IMR-90 (cell line): ENCODE results near the gene CERKL. TPM values are rescaled to one million over a fixed set of nuclear protein-coding genes. Genes with fewer than 3 reads are reported as not detected.

Source experiments
- ATAC-seq: fragments of 200-7000 bp; cut with Tn5 transposase; 2 replicates; pipeline ENCODE4 v1.9.1; 2020; ENCODE audit warnings: low read depth, mild to moderate bottlenecking, moderate library complexity
- BruUV-seq: library from RNA; stranded (reverse); fragments of 400-500 nt; replicated peaks from 2 replicates; lab custom pipeline; 2021; lab: Mats Ljungman, UMichigan
- CTCF ChIA-PET: fragments of 300-600 bp; formaldehyde crosslinking; extraction: SDS; loops from one replicate; lab custom pipeline; 2021; ENCODE audit warnings: antibody characterized with exemption; lab: Yijun Ruan, JAX
- POLR2A ChIA-PET: fragments of 300-600 bp; sonication (Branson Sonifier 250); formaldehyde crosslinking; loops from one replicate; lab custom pipeline; 2022; ENCODE audit warnings: antibody characterized with exemption; ENCODE audit not compliant: unreplicated experiment; lab: Charles Lee
- DNase-seq: peaks from one replicate; pipeline ENCODE4 v3.0.0; 2013
- H2AFZ ChIP-seq: replicated peaks from 2 replicates; pipeline ENCODE3; 2013; ENCODE audit warnings: low read length, mild to moderate bottlenecking; ENCODE audit not compliant: poor library complexity
- H2AK5ac ChIP-seq: 2 replicates; pipeline ENCODE4 v1.6.1; 2013; ENCODE audit warnings: low read depth, low read length, inconsistent platforms
- H2AK9ac ChIP-seq: replicated peaks from 2 replicates; pipeline ENCODE3; 2013; ENCODE audit warnings: mild to moderate bottlenecking, low read depth, low read length, moderate library complexity; ENCODE audit not compliant: poor library complexity
- H2BK120ac ChIP-seq: 2 replicates; pipeline ENCODE4 v1.6.1; 2013; ENCODE audit warnings: low read depth, low read length, inconsistent platforms
- H2BK15ac ChIP-seq: 3 replicates; pipeline ENCODE4 v1.6.1; 2013; ENCODE audit warnings: low read depth, low read length, inconsistent platforms
- H2BK20ac ChIP-seq: 2 replicates; pipeline ENCODE4 v1.6.1; 2013; ENCODE audit warnings: low read depth, mild to moderate bottlenecking, inconsistent platforms, low read length, moderate library complexity
- H2BK5ac ChIP-seq: 2 replicates; pipeline ENCODE4 v1.6.1; 2013; ENCODE audit warnings: mild to moderate bottlenecking, low read depth, low read length, inconsistent platforms; ENCODE audit not compliant: poor library complexity, severe bottlenecking
- H3K14ac ChIP-seq: replicated peaks from 2 replicates; pipeline ENCODE4 v1.6.1; 2013; ENCODE audit warnings: low read depth, low read length, inconsistent platforms
- H3K18ac ChIP-seq: 2 replicates; pipeline ENCODE4 v1.6.1; 2013; ENCODE audit warnings: low read depth, low read length, control low read depth
- H3K23ac ChIP-seq: 2 replicates; pipeline ENCODE4 v1.6.1; 2013; ENCODE audit warnings: low read depth, low read length, inconsistent platforms
- H3K27ac ChIP-seq: 2 replicates; pipeline ENCODE4 v1.5.1; 2013; ENCODE audit warnings: mild to moderate bottlenecking, control low read depth, low read length; ENCODE audit not compliant: insufficient read depth
- H3K27me3 ChIP-seq: 2 replicates; pipeline ENCODE4 v1.6.1; 2013; ENCODE audit warnings: low read length; ENCODE audit not compliant: control insufficient read depth, insufficient read depth
- H3K36me3 ChIP-seq: 2 replicates; pipeline ENCODE4 v1.6.1; 2013; ENCODE audit warnings: low read length, mixed read lengths; ENCODE audit not compliant: control insufficient read depth, insufficient read depth
- H3K4ac ChIP-seq: 2 replicates; pipeline ENCODE4 v1.6.1; 2013; ENCODE audit warnings: low read depth, low read length, inconsistent platforms
- H3K4me1 ChIP-seq: 2 replicates; pipeline ENCODE4 v1.6.1; 2013; ENCODE audit warnings: low read length, mixed read lengths; ENCODE audit not compliant: control insufficient read depth, insufficient read depth
- H3K4me2 ChIP-seq: 2 replicates; pipeline ENCODE4 v1.6.1; 2013; ENCODE audit warnings: low read depth, mild to moderate bottlenecking, control low read depth, low read length, moderate library complexity
- H3K4me3 ChIP-seq: 2 replicates; pipeline ENCODE4 v1.5.1; 2013; ENCODE audit warnings: low read depth, mild to moderate bottlenecking, control low read depth, low read length, moderate library complexity; ENCODE audit not compliant: insufficient read depth
- H3K56ac ChIP-seq: 2 replicates; pipeline ENCODE4 v1.6.1; 2013; ENCODE audit warnings: low read length, inconsistent platforms; ENCODE audit not compliant: insufficient read depth; ENCODE audit errors: extremely low read depth
- H3K79me1 ChIP-seq, 2 experiments: 2 replicates each; pipeline ENCODE4 v1.6.1; 2013; ENCODE audit warnings: low read length in 2 of 2, inconsistent platforms in 1 of 2, low read depth in 1 of 2
- H3K9ac ChIP-seq: 2 replicates; pipeline ENCODE4 v1.6.1; 2013; ENCODE audit warnings: low read depth, low read length, control low read depth
- H3K9me1 ChIP-seq: 2 replicates; pipeline ENCODE4 v1.6.1; 2013; ENCODE audit warnings: low read length, inconsistent platforms; ENCODE audit not compliant: insufficient read depth
- H3K9me3 ChIP-seq: 2 replicates; pipeline ENCODE4 v1.6.1; 2013; ENCODE audit warnings: low read length; ENCODE audit not compliant: control insufficient read depth, insufficient read depth
- H4K20me1 ChIP-seq: 2 replicates; pipeline ENCODE4 v1.6.1; 2013; ENCODE audit warnings: low read length, inconsistent platforms; ENCODE audit not compliant: insufficient read depth
- H4K5ac ChIP-seq: 2 replicates; pipeline ENCODE4 v1.6.1; 2013; ENCODE audit warnings: mild to moderate bottlenecking, low read depth, low read length, control low read depth
- H4K8ac ChIP-seq, 2 experiments: 2 replicates each; pipeline ENCODE4 v1.6.1; 2013; ENCODE audit warnings: low read depth in 2 of 2, low read length in 2 of 2, control low read depth in 1 of 2, inconsistent platforms in 1 of 2
- H4K91ac ChIP-seq: 2 replicates; pipeline ENCODE4 v1.6.1; 2013; ENCODE audit warnings: low read depth, low read length, inconsistent platforms; ENCODE audit not compliant: insufficient read depth
- BHLHE40 ChIP-seq: fragments of 150-350 bp; IDR thresholded peaks from 2 replicates; pipeline ENCODE4 v1.6.1; 2016; ENCODE audit warnings: mild to moderate bottlenecking, low read depth, low read length
- CEBPB ChIP-seq: IDR thresholded peaks from 2 replicates; pipeline ENCODE4 v1.6.1; 2012; ENCODE audit warnings: low read depth, low read length, improper control_type of control experiment
- CHD1 ChIP-seq: IDR thresholded peaks from 2 replicates; pipeline ENCODE4 v1.6.1; 2012; ENCODE audit warnings: low read depth, low read length, improper control_type of control experiment
- ELK1 ChIP-seq: fragments of 150-350 bp; IDR thresholded peaks from 2 replicates; pipeline ENCODE4 v1.6.1; 2016; ENCODE audit warnings: low read depth, mild to moderate bottlenecking, low read length, moderate library complexity, borderline replicate concordance
- FOS ChIP-seq: fragments of 150-350 bp; IDR thresholded peaks from 2 replicates; pipeline ENCODE4 v1.6.1; 2016; ENCODE audit warnings: low read depth, low read length
- MAFK ChIP-seq: IDR thresholded peaks from 2 replicates; pipeline ENCODE4 v1.6.1; 2012; ENCODE audit warnings: low read depth, low read length, improper control_type of control experiment
- MAZ ChIP-seq: IDR thresholded peaks from 2 replicates; pipeline ENCODE4 v1.6.1; 2012; ENCODE audit warnings: low read depth, mild to moderate bottlenecking, low read length, improper control_type of control experiment, moderate library complexity, borderline replicate concordance
- MXI1 ChIP-seq: IDR thresholded peaks from 2 replicates; pipeline ENCODE4 v1.6.1; 2012; ENCODE audit warnings: low read depth, mild to moderate bottlenecking, low read length, moderate library complexity, borderline replicate concordance
- NFE2L2 ChIP-seq: fragments of 150-350 bp; IDR thresholded peaks from 2 replicates; pipeline ENCODE4 v1.6.1; 2016; ENCODE audit warnings: low read depth, mild to moderate bottlenecking, low read length
- POLR2A ChIP-seq: IDR thresholded peaks from 2 replicates; pipeline ENCODE4 v1.6.1; 2012; ENCODE audit warnings: mild to moderate bottlenecking, low read depth, low read length
- RAD21 ChIP-seq: IDR thresholded peaks from 2 replicates; pipeline ENCODE4 v1.6.1; 2012; ENCODE audit warnings: low read length, improper control_type of control experiment
- RCOR1 ChIP-seq: IDR thresholded peaks from 2 replicates; pipeline ENCODE4 v1.6.1; 2012; ENCODE audit warnings: mild to moderate bottlenecking, low read length, improper control_type of control experiment; ENCODE audit not compliant: insufficient replicate concordance
- RFX5 ChIP-seq: IDR thresholded peaks from 2 replicates; pipeline ENCODE4 v1.8.0; 2012; ENCODE audit warnings: low read depth, mild to moderate bottlenecking, low read length, moderate library complexity
- SMC3 ChIP-seq: fragments of 150-350 bp; IDR thresholded peaks from 2 replicates; pipeline ENCODE4 v1.6.1; 2016; ENCODE audit warnings: low read depth, mild to moderate bottlenecking, antibody characterized with exemption, low read length, moderate library complexity
- WGBS, 2 experiments: methylation state at CpG; one replicate each; pipeline versions ENCODE4 v1.1.5 to v1.1.7; 2013; ENCODE audit warnings: missing lambda C conversion rate in 2 of 2; ENCODE audit not compliant: insufficient read length in 1 of 2; ENCODE audit errors: extremely low coverage in 2 of 2; 5-methylcytosine and 5-hydroxymethylcytosine counted together
- dilution Hi-C: fragments of 300-500 bp; cut with HindIII; formaldehyde crosslinking; loops from one replicate; pipeline ENCODE4 v1.14.3; 2018; ENCODE audit warnings: low sequenced_read_pairs; ENCODE audit not compliant: unreplicated experiment
- in situ Hi-C: fragments of 300-500 bp; cut with MboI; formaldehyde crosslinking; loops from 3 replicates; pipeline ENCODE4 v1.14.3; 2019; ENCODE audit warnings: low sequenced_read_pairs, inconsistent platforms, mixed read lengths
- intact Hi-C: fragments of 100-400 bp; cut with micrococcal nuclease; formaldehyde crosslinking; loops from 2 replicates; pipeline ENCODE4 v1.10.0; 2022
- polyA plus RNA-seq, 3 experiments: library from polyadenylated mRNA; depleted of rRNA; stranded (reverse); fragments of >200 nt; gene quantifications; 2 replicates each; pipeline ENCODE4 v1.2.3, GENCODE V29; 2012; ENCODE audit warnings: low replicate concordance in 1 of 3
- total RNA-seq: library from RNA; depleted of rRNA; stranded (reverse); fragments of >200 nt; gene quantifications from 2 replicates; pipeline ENCODE4 v1.2.3, GENCODE V29; 2012
- TF ChIP-seq, protein P1 (sequence below): fragments of 150-350 bp; IDR thresholded peaks from 2 replicates; pipeline ENCODE4 v1.6.1; 2017; ENCODE audit warnings: mild to moderate bottlenecking, antibody characterized with exemption, low read length, low read depth
- TF ChIP-seq, protein P2 (sequence below): conservative IDR thresholded peaks from 2 replicates; pipeline ENCODE4 v1.5.1; 2012; ENCODE audit warnings: mild to moderate bottlenecking, low read depth, low read length, improper control_type of control experiment

The CERKL gene
- total and polyA plus RNA-seq, 2 of the 4 experiments (the other 2 are of a cell fraction): under 0.01 TPM; not detected in 1

GRCh38 chr2:181658444-181658843, 1.5 kb upstream of the CERKL start:
- no TSS peak for BruUV-seq
- Histone ChIP-seq H2BK20ac (no peak overlapping the region), H2BK120ac (no peak overlapping the region), H2BK15ac (no peak overlapping the region), H4K20me1 (no peaks in the 10 kb centered on the region), H3K4me1 (0 out of 2 replicates have a peak, but pooled peaks cover 2% of the 10 kb centered on the region), H4K5ac (no peak overlapping the region), H3K9me3 (no peaks in the 10 kb centered on the region), H4K91ac (no peak overlapping the region), H3K9me1 (no peaks in the 10 kb centered on the region), H2BK5ac (no peak overlapping the region), H3K9ac (no peak overlapping the region), H2AK5ac (no peak overlapping the region), H3K56ac (no peak overlapping the region), H3K14ac (no peak overlapping the region), H3K27ac (no peak overlapping the region), H3K18ac (no peak overlapping the region), H3K4me3 (no peak overlapping the region), H3K36me3 (no peaks in the 10 kb centered on the region), H3K79me1 (no peaks in the 10 kb centered on the region), H4K8ac (no peak overlapping the region), H3K27me3 (peaks cover 35% of the 10 kb centered on the region), H2AK9ac (no peak overlapping the region), H3K4me2 (no peak overlapping the region), H3K4ac (no peak overlapping the region), H3K23ac (no peak overlapping the region), H2AFZ (no peak overlapping the region)
- in situ Hi-C loops: no loop called here
- dilution Hi-C loops: no loop called here
- TF ChIP-seq CHD1 (no peak), ELK1 (no peak), MXI1 (no peak), MAZ (no peak), POLR2A (no peak), FOS (no peak), CEBPB (no peak), SMC3 (no peak), RAD21 (no peak), MAFK (no peak), RCOR1 (no peak), RFX5 (no peak), BHLHE40 (no peak), NFE2L2 (no peak)
- TF ChIP-seq, protein P1, sequence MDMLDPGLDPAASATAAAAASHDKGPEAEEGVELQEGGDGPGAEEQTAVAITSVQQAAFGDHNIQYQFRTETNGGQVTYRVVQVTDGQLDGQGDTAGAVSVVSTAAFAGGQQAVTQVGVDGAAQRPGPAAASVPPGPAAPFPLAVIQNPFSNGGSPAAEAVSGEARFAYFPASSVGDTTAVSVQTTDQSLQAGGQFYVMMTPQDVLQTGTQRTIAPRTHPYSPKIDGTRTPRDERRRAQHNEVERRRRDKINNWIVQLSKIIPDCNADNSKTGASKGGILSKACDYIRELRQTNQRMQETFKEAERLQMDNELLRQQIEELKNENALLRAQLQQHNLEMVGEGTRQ: no peak
- TF ChIP-seq, protein P2, sequence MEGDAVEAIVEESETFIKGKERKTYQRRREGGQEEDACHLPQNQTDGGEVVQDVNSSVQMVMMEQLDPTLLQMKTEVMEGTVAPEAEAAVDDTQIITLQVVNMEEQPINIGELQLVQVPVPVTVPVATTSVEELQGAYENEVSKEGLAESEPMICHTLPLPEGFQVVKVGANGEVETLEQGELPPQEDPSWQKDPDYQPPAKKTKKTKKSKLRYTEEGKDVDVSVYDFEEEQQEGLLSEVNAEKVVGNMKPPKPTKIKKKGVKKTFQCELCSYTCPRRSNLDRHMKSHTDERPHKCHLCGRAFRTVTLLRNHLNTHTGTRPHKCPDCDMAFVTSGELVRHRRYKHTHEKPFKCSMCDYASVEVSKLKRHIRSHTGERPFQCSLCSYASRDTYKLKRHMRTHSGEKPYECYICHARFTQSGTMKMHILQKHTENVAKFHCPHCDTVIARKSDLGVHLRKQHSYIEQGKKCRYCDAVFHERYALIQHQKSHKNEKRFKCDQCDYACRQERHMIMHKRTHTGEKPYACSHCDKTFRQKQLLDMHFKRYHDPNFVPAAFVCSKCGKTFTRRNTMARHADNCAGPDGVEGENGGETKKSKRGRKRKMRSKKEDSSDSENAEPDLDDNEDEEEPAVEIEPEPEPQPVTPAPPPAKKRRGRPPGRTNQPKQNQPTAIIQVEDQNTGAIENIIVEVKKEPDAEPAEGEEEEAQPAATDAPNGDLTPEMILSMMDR: no peak
- ChIA-PET POLR2A (no interaction called here), CTCF (interaction anchor here (0.5 to 0.6 kb wide), 2 partner anchors 82 to 1361 kb away, joined by 3 read pairs; no protein-coding TSS in a partner anchor)
- intact Hi-C loops: no loop called here
- WGBS, 2 experiments: 0% methylated on average over 1 of the region's 4 CpGs; no CpG with 5 or more reads in 1 of the 2 experiments
- no peak for DNase-seq
- ATAC-seq: no peak
